HEK293 (cell line): ENCODE measurements around the gene CCDC136.

Experiments used
- CTCF ChIA-PET: fragments of 350-600 bp; formaldehyde crosslinking; extraction: SDS; loops from one replicate; lab custom pipeline; 2021; ENCODE audit warnings: antibody characterized with exemption; lab: Yijun Ruan, JAX
- POLR2A ChIA-PET: fragments of 300-600 bp; formaldehyde crosslinking; extraction: SDS; loops from one replicate; lab custom pipeline; 2020; ENCODE audit warnings: antibody characterized with exemption, inconsistent platforms; lab: Yijun Ruan, JAX
- H3K27ac ChIP-seq: fragments of 200-500 bp; sonication (Bioruptor generic); 2 replicates; pipeline ENCODE4 v1.5.1; 2014; ENCODE audit warnings: low read depth, low read length, control low read depth, inconsistent platforms; ENCODE audit errors: extremely low read depth
- H3K36me3 ChIP-seq, 2 experiments: fragments of 200-500 bp in 1 of 2; sonication (Bioruptor generic) in 1 of 2; 1 replicate in 1 of 2; 2 replicates in 1 of 2; pipeline ENCODE4 v1.5.1; 2014 to 2017; ENCODE audit warnings: inconsistent platforms in 2 of 2, low read length in 2 of 2; ENCODE audit not compliant: control insufficient read depth in 2 of 2, insufficient read depth in 1 of 2
- H3K4me1 ChIP-seq: fragments of 200-500 bp; sonication (Bioruptor generic); 2 replicates; pipeline ENCODE4 v1.5.1; 2014; ENCODE audit warnings: mild to moderate bottlenecking, low read length, inconsistent platforms; ENCODE audit not compliant: control insufficient read depth, insufficient read depth
- H3K4me3 ChIP-seq: 2 replicates; pipeline ENCODE4 v1.5.1; 2011; ENCODE audit warnings: low read depth, mild to moderate bottlenecking, control low read depth, low read length, moderate library complexity
- H3K9me3 ChIP-seq: fragments of 200-500 bp; sonication (Bioruptor generic); 2 replicates; pipeline ENCODE4 v1.5.1; 2014; ENCODE audit warnings: low read depth, low read length, inconsistent platforms; ENCODE audit not compliant: control insufficient read depth, insufficient read depth
- KLF16 ChIP-seq: fragments of 450-650 bp; formaldehyde crosslinking; IDR thresholded peaks from 2 replicates; pipeline ENCODE4 v1.5.1; 2017; ENCODE audit warnings: missing biosample characterization, missing genetic modification characterization
- KLF8 ChIP-seq: fragments of 450-650 bp; formaldehyde crosslinking; IDR thresholded peaks from 2 replicates; pipeline ENCODE4 v1.5.1; 2016; ENCODE audit warnings: missing biosample characterization, missing genetic modification characterization
- ZBTB20 ChIP-seq: fragments of 450-650 bp; formaldehyde crosslinking; IDR thresholded peaks from 2 replicates; pipeline ENCODE4 v1.5.1; 2016; ENCODE audit warnings: missing biosample characterization, missing genetic modification characterization
- ZFHX2 ChIP-seq: fragments of 450-650 bp; formaldehyde crosslinking; conservative IDR thresholded peaks from 2 replicates; pipeline ENCODE4 v1.5.1; 2016; ENCODE audit warnings: missing biosample characterization, missing genetic modification characterization
- ZNF23 ChIP-seq: fragments of 450-650 bp; formaldehyde crosslinking; IDR thresholded peaks from 2 replicates; pipeline ENCODE4 v1.5.1; 2016; ENCODE audit warnings: missing biosample characterization, missing genetic modification characterization, borderline replicate concordance
- ZNF24 ChIP-seq: fragments of 450-650 bp; formaldehyde crosslinking; IDR thresholded peaks from 2 replicates; pipeline ENCODE4 v1.5.1; 2016; ENCODE audit warnings: missing biosample characterization, missing genetic modification characterization
- ZNF335 ChIP-seq: fragments of 450-650 bp; formaldehyde crosslinking; conservative IDR thresholded peaks from 2 replicates; pipeline ENCODE4 v1.5.1; 2016; ENCODE audit warnings: missing biosample characterization, missing genetic modification characterization
- ZNF600 ChIP-seq: fragments of 450-650 bp; formaldehyde crosslinking; IDR thresholded peaks from 2 replicates; pipeline ENCODE4 v1.5.1; 2016; ENCODE audit warnings: missing biosample characterization, missing genetic modification characterization
- ZNF664 ChIP-seq: fragments of 450-650 bp; formaldehyde crosslinking; IDR thresholded peaks from 2 replicates; pipeline ENCODE4 v1.5.1; 2016; ENCODE audit warnings: missing biosample characterization, missing genetic modification characterization
- ZNF707 ChIP-seq: fragments of 450-650 bp; formaldehyde crosslinking; IDR thresholded peaks from 2 replicates; pipeline ENCODE4 v1.5.1; 2016; ENCODE audit warnings: missing biosample characterization, missing genetic modification characterization
- ZNF791 ChIP-seq: fragments of 450-650 bp; formaldehyde crosslinking; IDR thresholded peaks from 2 replicates; pipeline ENCODE4 v1.5.1; 2016; ENCODE audit warnings: missing biosample characterization, missing genetic modification characterization
- TF ChIP-seq, protein P1 (sequence below): fragments of 450-650 bp; formaldehyde crosslinking; IDR thresholded peaks from 2 replicates; pipeline ENCODE4 v1.5.1; 2016; ENCODE audit warnings: missing biosample characterization, missing genetic modification characterization
- TF ChIP-seq, protein P2 (sequence below): fragments of 450-650 bp; formaldehyde crosslinking; IDR thresholded peaks from 2 replicates; pipeline ENCODE4; 2016; ENCODE audit warnings: missing biosample characterization, missing genetic modification characterization

Gene CCDC136

DNA sequence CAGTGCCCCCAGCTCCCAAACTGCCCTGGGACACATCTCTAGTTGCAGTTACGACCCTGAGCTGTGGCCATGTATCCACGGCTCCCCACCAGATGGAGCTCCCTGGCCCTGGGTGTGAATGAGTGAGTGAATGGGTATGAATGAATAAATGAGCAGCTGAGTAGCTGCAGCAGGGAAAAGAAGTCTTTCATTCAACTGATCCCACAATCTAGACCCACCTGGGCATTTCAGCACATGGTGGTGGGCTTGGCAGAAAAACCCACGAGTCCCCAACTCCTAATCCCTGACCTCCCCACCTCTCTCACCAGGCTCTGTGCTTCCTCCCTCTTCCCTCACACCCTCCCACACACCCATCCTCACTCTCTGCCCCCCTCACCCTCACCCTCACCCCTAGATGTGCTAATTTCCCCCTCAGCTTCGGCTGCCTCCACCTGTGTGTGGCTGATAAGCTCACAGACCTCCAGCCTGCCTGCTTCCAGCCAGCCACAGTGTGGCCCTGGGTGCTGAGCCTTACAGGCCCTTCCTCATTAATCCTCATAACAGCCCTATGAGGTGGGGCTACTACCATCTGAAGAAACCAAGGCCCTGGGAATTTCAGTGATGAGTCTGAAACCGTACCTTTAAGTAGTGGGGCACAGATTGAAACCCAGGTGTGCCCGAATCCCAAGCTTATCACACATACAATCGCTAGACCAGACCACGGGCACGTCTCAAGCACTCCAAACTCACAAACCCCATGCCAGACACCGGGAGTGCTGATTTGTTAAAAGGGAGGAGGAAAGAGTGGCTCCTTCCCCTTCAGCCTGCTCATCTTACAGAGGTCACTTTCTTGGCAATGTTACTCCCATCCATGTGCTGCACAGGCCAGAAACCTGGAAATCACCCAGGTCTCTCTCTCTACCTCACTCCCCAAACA lies 68.6 kb downstream of the CCDC136 start (continued):
- TF ChIP-seq, protein P1, sequence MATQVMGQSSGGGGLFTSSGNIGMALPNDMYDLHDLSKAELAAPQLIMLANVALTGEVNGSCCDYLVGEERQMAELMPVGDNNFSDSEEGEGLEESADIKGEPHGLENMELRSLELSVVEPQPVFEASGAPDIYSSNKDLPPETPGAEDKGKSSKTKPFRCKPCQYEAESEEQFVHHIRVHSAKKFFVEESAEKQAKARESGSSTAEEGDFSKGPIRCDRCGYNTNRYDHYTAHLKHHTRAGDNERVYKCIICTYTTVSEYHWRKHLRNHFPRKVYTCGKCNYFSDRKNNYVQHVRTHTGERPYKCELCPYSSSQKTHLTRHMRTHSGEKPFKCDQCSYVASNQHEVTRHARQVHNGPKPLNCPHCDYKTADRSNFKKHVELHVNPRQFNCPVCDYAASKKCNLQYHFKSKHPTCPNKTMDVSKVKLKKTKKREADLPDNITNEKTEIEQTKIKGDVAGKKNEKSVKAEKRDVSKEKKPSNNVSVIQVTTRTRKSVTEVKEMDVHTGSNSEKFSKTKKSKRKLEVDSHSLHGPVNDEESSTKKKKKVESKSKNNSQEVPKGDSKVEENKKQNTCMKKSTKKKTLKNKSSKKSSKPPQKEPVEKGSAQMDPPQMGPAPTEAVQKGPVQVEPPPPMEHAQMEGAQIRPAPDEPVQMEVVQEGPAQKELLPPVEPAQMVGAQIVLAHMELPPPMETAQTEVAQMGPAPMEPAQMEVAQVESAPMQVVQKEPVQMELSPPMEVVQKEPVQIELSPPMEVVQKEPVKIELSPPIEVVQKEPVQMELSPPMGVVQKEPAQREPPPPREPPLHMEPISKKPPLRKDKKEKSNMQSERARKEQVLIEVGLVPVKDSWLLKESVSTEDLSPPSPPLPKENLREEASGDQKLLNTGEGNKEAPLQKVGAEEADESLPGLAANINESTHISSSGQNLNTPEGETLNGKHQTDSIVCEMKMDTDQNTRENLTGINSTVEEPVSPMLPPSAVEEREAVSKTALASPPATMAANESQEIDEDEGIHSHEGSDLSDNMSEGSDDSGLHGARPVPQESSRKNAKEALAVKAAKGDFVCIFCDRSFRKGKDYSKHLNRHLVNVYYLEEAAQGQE (tag by site-specific recombination): no peak
- no peak for TF ChIP-seq KLF8
- TF ChIP-seq ZNF23: no peak
- no peak for TF ChIP-seq ZNF24 (tag by site-specific recombination)
- no peak for TF ChIP-seq ZNF707 (tag by site-specific recombination)
- no peak for TF ChIP-seq ZNF791 (tag by site-specific recombination)
- TF ChIP-seq, protein P2, sequence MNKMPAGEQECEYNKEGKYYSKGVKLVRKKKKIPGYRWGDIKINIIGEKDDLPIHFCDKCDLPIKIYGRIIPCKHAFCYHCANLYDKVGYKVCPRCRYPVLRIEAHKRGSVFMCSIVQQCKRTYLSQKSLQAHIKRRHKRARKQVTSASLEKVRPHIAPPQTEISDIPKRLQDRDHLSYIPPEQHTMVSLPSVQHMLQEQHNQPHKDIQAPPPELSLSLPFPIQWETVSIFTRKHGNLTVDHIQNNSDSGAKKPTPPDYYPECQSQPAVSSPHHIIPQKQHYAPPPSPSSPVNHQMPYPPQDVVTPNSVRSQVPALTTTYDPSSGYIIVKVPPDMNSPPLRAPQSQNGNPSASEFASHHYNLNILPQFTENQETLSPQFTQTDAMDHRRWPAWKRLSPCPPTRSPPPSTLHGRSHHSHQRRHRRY (tag by site-specific recombination): no peak
- 0 out of 2 replicates have a peak, but pooled peaks have one; percentile 11 for TF ChIP-seq ZNF600 (tag by site-specific recombination)
- no peak for TF ChIP-seq ZBTB20
- peak; percentile 76 for TF ChIP-seq ZFHX2 (tag by site-specific recombination)
- peak; percentile 95 for TF ChIP-seq ZNF664 (tag by site-specific recombination)

DNA sequence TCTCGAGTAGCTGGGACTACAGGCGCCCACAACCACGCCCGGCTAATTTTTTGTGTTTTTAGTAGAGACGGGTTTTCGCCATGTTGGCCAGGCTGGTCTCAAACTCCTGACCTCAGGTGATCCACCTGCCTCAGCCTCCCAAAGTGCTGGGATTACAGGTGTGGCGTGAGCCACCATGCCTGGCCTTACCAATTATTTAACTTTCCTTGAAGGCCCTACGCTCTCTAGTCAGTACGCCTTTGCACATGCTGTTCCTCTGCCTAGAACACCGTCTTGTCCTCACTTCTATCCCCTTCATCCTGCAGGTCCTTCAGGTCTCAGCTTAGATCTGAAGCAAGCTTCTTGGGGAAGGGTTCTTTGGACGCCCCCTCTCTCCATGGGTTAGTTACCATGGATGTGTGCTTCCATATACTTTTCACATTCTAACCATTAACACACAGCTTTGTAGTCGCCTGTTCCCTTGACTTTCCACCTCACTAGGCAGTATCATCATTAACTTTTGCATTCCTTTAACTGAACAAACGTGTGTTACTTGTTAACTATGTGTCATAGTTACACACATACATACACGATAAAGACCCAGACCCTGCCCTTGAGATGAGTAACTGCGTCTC lies 70.3 kb downstream of the CCDC136 start:
- peak overlapping the region; percentile 12; the same call in 1 of the 2 replicates for H3K4me3 ChIP-seq

More for the DNA sequence above, 70.3 kb downstream of the CCDC136 start:
- H3K27ac ChIP-seq: no peak overlapping the region
- H3K9me3 ChIP-seq: no peaks in the 10 kb centered on the region
- peak; percentile 83 for TF ChIP-seq ZNF335
- TF ChIP-seq, protein P1 (tag by site-specific recombination): peak; percentile 13; the same call in 1 of the 2 replicates
- no peak for TF ChIP-seq KLF16
- TF ChIP-seq, all 188 proteins: peak for 2
- ChIA-PET CTCF (interaction anchor here (0.5 to 3.3 kb wide), 9 partner anchors 12 to 387 kb away, joined by 3 to 56 read pairs (median 3); no protein-coding TSS in a partner anchor), POLR2A (interaction anchor here (0.6 to 1.6 kb wide), 14 partner anchors 12 to 515 kb away, joined by 3 to 9 read pairs (median 4); partner anchors contain the start of gene CALU)
- Histone ChIP-seq H3K4me1 (no peaks in the 10 kb centered on the region), H3K36me3 (peaks cover 6 to 30% of the 10 kb centered on the region in 2 experiments; a peak in 2 of 3 replicates)
